Ovary (tissue), 3 donors: ENCODE data around the gene NAT10.

ENCODE experiments used
- POLR2A ChIP-seq: fragments of 450-650 bp; IDR thresholded peaks from one replicate; pipeline ENCODE4 v1.6.1; 2017; ENCODE audit warnings: antibody characterized with exemption, mild to moderate bottlenecking, moderate library complexity
- TF ChIP-seq, protein P1 (sequence below), 3 donors: fragments of 450-650 bp in 2 of 3; fragments of 200-600 bp in 1 of 3; IDR thresholded peaks; one replicate each; pipeline versions ENCODE4 v1.5.1 to v1.8.0; 2016 to 2022; ENCODE audit warnings: antibody characterized with exemption in 3 of 3, mild to moderate bottlenecking in 1 of 3
- donor health status: DM: no; HTN: no; CAD: no.

DNA sequence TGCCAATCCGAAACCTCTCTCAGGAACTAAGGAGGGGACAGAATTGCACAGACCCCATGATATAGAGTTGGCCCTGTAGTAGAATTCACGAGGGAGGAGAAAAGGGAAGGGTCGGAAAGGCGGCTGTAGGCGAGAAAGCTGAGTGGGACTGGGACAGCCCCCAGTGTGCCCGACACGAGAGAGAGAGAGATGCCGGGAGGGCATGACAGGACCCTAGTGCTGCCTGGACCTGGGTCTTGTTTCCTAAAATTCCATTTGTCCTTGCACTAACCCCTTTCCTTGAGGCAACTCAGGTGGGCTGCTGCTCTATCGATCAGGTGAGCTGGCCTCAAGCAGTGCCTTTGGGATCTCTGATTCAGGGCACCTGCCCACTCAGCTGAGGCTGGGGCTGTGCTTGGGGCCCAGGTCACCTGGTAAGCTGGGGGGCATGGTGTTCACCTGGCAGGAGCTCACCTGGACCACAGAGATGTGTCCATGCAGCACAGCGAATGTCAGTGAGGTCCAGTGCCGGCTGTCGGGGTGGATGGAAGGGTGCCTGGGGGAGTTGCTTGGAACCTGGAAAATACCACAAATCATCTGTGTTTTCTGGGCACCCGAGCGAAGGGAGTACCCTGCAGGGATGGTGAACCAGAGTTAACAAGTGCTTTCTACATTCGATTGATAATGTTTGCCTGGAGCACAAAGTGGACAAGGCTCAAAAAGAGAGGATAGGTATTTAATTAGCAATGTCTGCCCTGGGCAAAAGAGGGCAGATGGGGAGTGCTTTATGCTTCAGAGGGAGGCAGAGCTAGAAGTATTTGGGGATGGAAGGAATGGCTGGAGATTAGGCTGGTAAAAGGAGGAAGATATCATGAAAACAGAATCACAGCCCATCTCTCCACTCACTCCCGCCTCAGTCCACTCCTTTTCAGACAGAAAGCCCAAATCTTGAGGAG lies 61.6 kb downstream of the NAT10 start:
- TF ChIP-seq, protein P1, sequence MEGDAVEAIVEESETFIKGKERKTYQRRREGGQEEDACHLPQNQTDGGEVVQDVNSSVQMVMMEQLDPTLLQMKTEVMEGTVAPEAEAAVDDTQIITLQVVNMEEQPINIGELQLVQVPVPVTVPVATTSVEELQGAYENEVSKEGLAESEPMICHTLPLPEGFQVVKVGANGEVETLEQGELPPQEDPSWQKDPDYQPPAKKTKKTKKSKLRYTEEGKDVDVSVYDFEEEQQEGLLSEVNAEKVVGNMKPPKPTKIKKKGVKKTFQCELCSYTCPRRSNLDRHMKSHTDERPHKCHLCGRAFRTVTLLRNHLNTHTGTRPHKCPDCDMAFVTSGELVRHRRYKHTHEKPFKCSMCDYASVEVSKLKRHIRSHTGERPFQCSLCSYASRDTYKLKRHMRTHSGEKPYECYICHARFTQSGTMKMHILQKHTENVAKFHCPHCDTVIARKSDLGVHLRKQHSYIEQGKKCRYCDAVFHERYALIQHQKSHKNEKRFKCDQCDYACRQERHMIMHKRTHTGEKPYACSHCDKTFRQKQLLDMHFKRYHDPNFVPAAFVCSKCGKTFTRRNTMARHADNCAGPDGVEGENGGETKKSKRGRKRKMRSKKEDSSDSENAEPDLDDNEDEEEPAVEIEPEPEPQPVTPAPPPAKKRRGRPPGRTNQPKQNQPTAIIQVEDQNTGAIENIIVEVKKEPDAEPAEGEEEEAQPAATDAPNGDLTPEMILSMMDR (IDR thresholded peaks at IDR 0.05): no peak
- no peak for TF ChIP-seq POLR2A
